Loucy (cell line): ENCODE data around the gene XDH.

Experiments
- H2AFZ ChIP-seq: fragments of 200-600 bp; sonication (generic); 2 replicates; pipeline ENCODE4 v1.6.0; 2016; ENCODE audit warnings: antibody characterized with exemption, mild to moderate bottlenecking, low read length, moderate library complexity
- H3F3A ChIP-seq: fragments of 200-600 bp; 2 replicates; pipeline ENCODE4 v1.6.0; 2016; ENCODE audit warnings: antibody characterized with exemption, low read depth, mild to moderate bottlenecking
- H3K27me3 ChIP-seq: fragments of 200-600 bp; sonication (generic); 2 replicates; pipeline ENCODE4 v1.6.1; 2014; ENCODE audit warnings: low read length, mild to moderate bottlenecking; ENCODE audit not compliant: insufficient read depth, poor library complexity, severe bottlenecking
- H3K36me3 ChIP-seq: fragments of 200-600 bp; sonication (generic); 2 replicates; pipeline ENCODE4 v1.6.1; 2016; ENCODE audit warnings: low read length; ENCODE audit not compliant: insufficient read depth
- H3K4me1 ChIP-seq: fragments of 200-600 bp; sonication (generic); 2 replicates; pipeline ENCODE4 v1.5.1; 2014; ENCODE audit warnings: low read length, mild to moderate bottlenecking; ENCODE audit not compliant: insufficient read depth, poor library complexity, severe bottlenecking
- H3K4me2 ChIP-seq: fragments of 200-600 bp; sonication (generic); 2 replicates; pipeline ENCODE4 v1.6.0; 2014; ENCODE audit warnings: antibody characterized with exemption, low read length, low read depth, mild to moderate bottlenecking; ENCODE audit not compliant: poor library complexity, severe bottlenecking
- H3K4me3 ChIP-seq: fragments of 200-600 bp; sonication (generic); 2 replicates; pipeline ENCODE4 v1.5.1; 2014; ENCODE audit warnings: low read length, mild to moderate bottlenecking, mixed read lengths; ENCODE audit not compliant: poor library complexity, severe bottlenecking
- H3K79me2 ChIP-seq: fragments of 200-600 bp; sonication (generic); 2 replicates; pipeline ENCODE4 v1.6.1; 2014; ENCODE audit warnings: low read length; ENCODE audit not compliant: insufficient read depth
- H3K9ac ChIP-seq: fragments of 200-600 bp; sonication (generic); 2 replicates; pipeline ENCODE4 v1.6.0; 2014; ENCODE audit warnings: mild to moderate bottlenecking, low read depth, low read length, moderate library complexity; ENCODE audit not compliant: poor library complexity, severe bottlenecking
- H3K9me2 ChIP-seq: fragments of 200-600 bp; sonication (generic); replicated peaks from 2 replicates; pipeline ENCODE4 v1.6.1; 2016; ENCODE audit warnings: low read depth, low read length, mixed read lengths
- H3K9me3 ChIP-seq: fragments of 200-600 bp; sonication (generic); 2 replicates; pipeline ENCODE4 v1.6.1; 2014; ENCODE audit warnings: mild to moderate bottlenecking, antibody characterized with exemption, low read length, low read depth; ENCODE audit not compliant: insufficient read depth
- H4K20me1 ChIP-seq: fragments of 200-600 bp; sonication (generic); 2 replicates; pipeline ENCODE4 v1.6.0; 2014; ENCODE audit warnings: antibody characterized with exemption, low read length, mild to moderate bottlenecking; ENCODE audit not compliant: insufficient read depth, poor library complexity, severe bottlenecking
- CTCF ChIP-seq: fragments of 200-600 bp; sonication (generic); conservative IDR thresholded peaks from 2 replicates; pipeline ENCODE4 v1.5.1; 2014; ENCODE audit warnings: mild to moderate bottlenecking, antibody characterized with exemption, low read length
- EZH2phosphoT487 ChIP-seq: fragments of 200-600 bp; IDR thresholded peaks from 2 replicates; pipeline ENCODE4 v1.6.1; 2018; ENCODE audit warnings: antibody characterized with exemption, mild to moderate bottlenecking, moderate library complexity, borderline replicate concordance

The XDH gene

DNA sequence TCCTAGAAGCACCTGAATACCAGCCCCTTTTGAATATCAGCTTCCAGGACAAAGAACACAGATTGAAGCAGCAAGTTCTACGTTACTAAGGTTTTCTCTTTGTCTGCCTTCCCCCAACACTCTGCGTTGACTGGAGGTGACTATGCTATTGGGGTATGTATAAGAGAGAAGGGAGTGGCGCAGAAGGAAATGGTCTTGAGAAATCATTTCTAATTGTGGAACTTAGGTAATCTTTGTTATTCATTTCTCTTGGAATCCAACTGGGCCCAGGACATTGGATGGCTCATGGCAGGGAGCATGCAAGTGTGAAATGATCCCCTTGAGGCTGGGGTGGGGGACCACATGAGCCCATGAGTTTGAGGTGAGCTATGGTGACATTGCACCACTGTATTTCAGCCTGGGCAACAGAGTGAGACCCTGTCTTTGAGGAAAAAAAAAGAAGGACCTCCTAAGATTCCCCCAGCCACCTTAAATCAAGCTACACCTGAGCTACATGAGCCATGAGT, 29.7 kb downstream of the XDH start:
- no peaks in the 10 kb centered on the region for H3K9me3 ChIP-seq
- no peaks in the 10 kb centered on the region for H4K20me1 ChIP-seq
- H3K9ac ChIP-seq, result no peak overlapping the region
- TF ChIP-seq CTCF, result no peak
- no peak for TF ChIP-seq EZH2phosphoT487
- no peaks in the 10 kb centered on the region for H3K36me3 ChIP-seq
- no peaks in the 10 kb centered on the region for H3K27me3 ChIP-seq
- H3F3A ChIP-seq, result no peaks in the 10 kb centered on the region
- H3K79me2 ChIP-seq, result no peaks in the 10 kb centered on the region
- H3K4me1 ChIP-seq, result peaks cover 16% of the 10 kb centered on the region
- no peak overlapping the region for H3K4me2 ChIP-seq
- no peaks in the 10 kb centered on the region for H3K9me2 ChIP-seq
- no peak overlapping the region for H2AFZ ChIP-seq
- no peak overlapping the region for H3K4me3 ChIP-seq

- TF ChIP-seq EZH2phosphoT487 (no peak), CTCF (no peak)
Measured at GRCh38 chr2:31384351-31384750, 30.2 kb downstream of the XDH start.

GRCh38 chr2:31383471-31384153, 30.9 kb downstream of the XDH start:
- no peak for TF ChIP-seq EZH2phosphoT487
- H3K9me3 ChIP-seq, result no peaks in the 10 kb centered on the region
- H3K4me1 ChIP-seq, result peaks cover 16% of the 10 kb centered on the region
- no peaks in the 10 kb centered on the region for H3K27me3 ChIP-seq
- H3K4me2 ChIP-seq, result no peak overlapping the region
- H3K9me2 ChIP-seq, result no peaks in the 10 kb centered on the region
- no peaks in the 10 kb centered on the region for H3F3A ChIP-seq
- no peaks in the 10 kb centered on the region for H3K36me3 ChIP-seq
- no peak overlapping the region for H3K9ac ChIP-seq
- no peak overlapping the region for H2AFZ ChIP-seq
- H3K4me3 ChIP-seq, result no peak overlapping the region
- no peaks in the 10 kb centered on the region for H3K79me2 ChIP-seq
- no peaks in the 10 kb centered on the region for H4K20me1 ChIP-seq

More at GRCh38 chr2:31384351-31384750, 30.2 kb downstream of the XDH start:
- H3K27me3 ChIP-seq, result no peaks in the 10 kb centered on the region
- no peaks in the 10 kb centered on the region for H4K20me1 ChIP-seq
- peaks cover 16% of the 10 kb centered on the region for H3K4me1 ChIP-seq
- H2AFZ ChIP-seq, result no peak overlapping the region
- H3K36me3 ChIP-seq, result no peaks in the 10 kb centered on the region
- no peak overlapping the region for H3K9ac ChIP-seq
- H3K9me3 ChIP-seq, result no peaks in the 10 kb centered on the region
- no peaks in the 10 kb centered on the region for H3K9me2 ChIP-seq
- H3K79me2 ChIP-seq, result no peaks in the 10 kb centered on the region
- H3K4me3 ChIP-seq, result no peak overlapping the region
- no peak overlapping the region for H3K4me2 ChIP-seq
- no peaks in the 10 kb centered on the region for H3F3A ChIP-seq
